SJCRH30 (cell line): Measurements from ENCODE around the gene PIF1. TPM values are rescaled to one million over a fixed set of nuclear protein-coding genes. Genes with fewer than 3 reads are reported as not detected.

Experiments used
- DNase-seq, 2 experiments: peaks; one replicate each; pipeline ENCODE4 v3.0.0-alpha.2; 2015 to 2020
- H3K27ac ChIP-seq: fragments of 250-450 bp; sonication (Bioruptor Pico); 2 replicates; pipeline ENCODE4 v1.5.1; 2020; ENCODE audit warnings: mild to moderate bottlenecking, moderate library complexity
- H3K27me3 ChIP-seq: fragments of 250-450 bp; sonication (Bioruptor Pico); 2 replicates; pipeline ENCODE4 v1.5.1; 2020; ENCODE audit warnings: mild to moderate bottlenecking, moderate library complexity
- H3K36me3 ChIP-seq: fragments of 250-450 bp; sonication (Bioruptor Pico); 2 replicates; pipeline ENCODE4 v1.5.1; 2020; ENCODE audit warnings: mild to moderate bottlenecking, moderate library complexity
- H3K4me1 ChIP-seq: fragments of 250-450 bp; sonication (Bioruptor Pico); 2 replicates; pipeline ENCODE4 v1.5.1; 2020; ENCODE audit warnings: mild to moderate bottlenecking, moderate library complexity
- H3K4me3 ChIP-seq: fragments of 250-450 bp; sonication (Bioruptor Pico); 2 replicates; pipeline ENCODE4 v1.5.1; 2020; ENCODE audit warnings: mild to moderate bottlenecking, moderate library complexity
- H3K9me3 ChIP-seq: fragments of 250-450 bp; sonication (Bioruptor Pico); replicated peaks from 2 replicates; pipeline ENCODE4 v1.5.1; 2020; ENCODE audit warnings: mild to moderate bottlenecking, moderate library complexity
- total RNA-seq: library from RNA; depleted of rRNA; stranded (reverse); fragments of >200 nt; shearing (Covaris generic); gene quantifications from 2 replicates; pipeline ENCODE4 v1.2.3, GENCODE V29; 2014; rRNA removed

Gene PIF1
- 21.6 and 22.3 TPM in 2 replicates for total RNA-seq

DNA sequence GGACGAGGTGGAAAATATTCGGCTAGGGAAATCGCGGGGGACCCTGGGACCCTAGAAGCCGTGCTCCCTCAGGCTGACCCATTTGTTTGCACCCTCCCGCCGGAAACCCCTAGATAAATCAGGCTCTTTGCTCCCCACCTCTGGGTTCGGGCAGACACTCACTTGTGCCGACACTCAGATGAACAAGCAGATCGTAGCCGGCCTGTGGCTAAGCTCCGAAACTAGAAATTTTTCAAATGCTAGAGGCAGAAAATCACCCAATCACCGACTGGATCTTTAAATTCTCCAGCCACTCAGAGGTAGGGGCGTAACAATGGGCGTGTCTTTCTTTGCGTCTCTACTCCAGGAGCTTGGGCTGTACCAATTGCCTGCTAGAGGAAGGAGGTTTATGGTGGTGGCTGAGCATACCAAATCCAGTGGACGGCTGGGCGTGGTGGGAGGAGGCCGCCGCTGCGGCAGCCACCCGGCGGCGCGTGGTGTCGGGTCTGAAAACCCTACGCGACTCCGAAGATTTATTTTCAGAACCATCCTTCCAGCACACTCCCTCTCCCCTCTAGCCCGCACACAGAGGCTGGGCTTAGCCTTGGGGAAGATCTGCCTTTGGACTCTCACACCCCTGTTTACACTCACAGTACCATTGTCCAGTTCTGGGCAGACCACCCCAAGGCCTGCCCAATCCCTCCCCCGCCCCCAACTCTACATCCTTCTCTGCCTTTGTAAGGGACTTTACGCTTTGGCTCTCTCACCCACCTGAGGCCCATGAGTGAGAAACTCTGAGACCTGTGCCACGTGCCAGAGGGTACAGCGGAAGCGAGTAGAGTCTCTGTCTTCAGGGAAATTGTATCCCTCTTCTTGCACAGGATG lies at the start of gene PIF1:
Gene PIF1, minus strand, starts transcription at position 217 of the 864 bp plus-strand sequence. CDS start 1,312 bp downstream, outside the sequence.
- Histone ChIP-seq H3K27me3 (no peaks in the 10 kb centered on the region), H3K4me3 (peak within 1 kb of the TSS; percentile 68), H3K9me3 (no peaks in the 10 kb centered on the region), H3K36me3 (no peaks in the 10 kb centered on the region), H3K4me1 (no peaks in the 10 kb centered on the region), H3K27ac (peak within 1 kb of the TSS; percentile 75)
- DNase-seq = peak; percentile 98 to 99

DNA sequence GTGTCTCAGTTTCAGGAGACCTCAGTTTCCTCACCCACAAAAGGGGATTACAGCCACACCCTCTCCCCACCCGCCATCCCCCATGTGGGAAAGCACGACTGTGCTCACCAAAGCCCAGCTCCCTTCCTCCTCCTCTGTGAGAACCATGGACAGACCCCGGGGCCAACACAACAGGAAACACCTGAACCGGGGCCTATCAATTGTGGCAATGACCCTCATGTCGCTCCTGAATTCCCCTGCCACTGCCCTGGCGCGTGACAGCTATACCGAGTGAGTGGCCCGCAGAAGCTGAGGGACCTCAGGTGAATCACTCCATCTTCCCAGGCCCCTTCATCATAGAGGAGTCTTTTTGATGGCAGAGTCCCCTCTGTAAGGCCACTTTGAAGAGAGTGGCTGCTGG lies 44.9 kb upstream of the PIF1 start:
- Histone ChIP-seq H3K27me3 (no peaks in the 10 kb centered on the region), H3K9me3 (no peaks in the 10 kb centered on the region), H3K36me3 (peaks cover 11% of the 10 kb centered on the region), H3K27ac (no peak overlapping the region), H3K4me1 (peaks cover 20% of the 10 kb centered on the region), H3K4me3 (no peak overlapping the region)
- no peak for DNase-seq

- H3K4me3 ChIP-seq = no peak overlapping the region
- DNase-seq = no peak
- H3K36me3 ChIP-seq = peaks cover 15% of the 10 kb centered on the region
- H3K9me3 ChIP-seq = no peaks in the 10 kb centered on the region
- peaks cover 29% of the 10 kb centered on the region for H3K4me1 ChIP-seq
- H3K27me3 ChIP-seq = no peaks in the 10 kb centered on the region
- H3K27ac ChIP-seq = no peak overlapping the region
Observed at GRCh38 chr15:64869501-64869900, 44.1 kb upstream of the PIF1 start.

GRCh38 chr15:64865998-64866520 lies 40.6 kb upstream of the PIF1 start:
- DNase-seq = peak; percentile 96 to 97
- no peaks in the 10 kb centered on the region for H3K27me3 ChIP-seq
- H3K36me3 ChIP-seq = peaks cover 14% of the 10 kb centered on the region
- H3K4me1 ChIP-seq = peaks cover 40% of the 10 kb centered on the region
- H3K27ac ChIP-seq = peak overlapping the region; percentile 96
- H3K9me3 ChIP-seq = no peaks in the 10 kb centered on the region
- H3K4me3 ChIP-seq = no peak overlapping the region

GRCh38 chr15:64865126-64865997 lies 39.9 kb upstream of the PIF1 start:
- peaks cover 14% of the 10 kb centered on the region for H3K36me3 ChIP-seq
- H3K4me1 ChIP-seq = peaks cover 40% of the 10 kb centered on the region

GRCh38 chr15:64864068-64864467 lies 38.6 kb upstream of the PIF1 start:
- Histone ChIP-seq H3K4me3 (no peak overlapping the region), H3K36me3 (peaks cover 19% of the 10 kb centered on the region), H3K27ac (peak overlapping the region; percentile 96), H3K27me3 (no peaks in the 10 kb centered on the region), H3K9me3 (no peaks in the 10 kb centered on the region), H3K4me1 (peaks cover 40% of the 10 kb centered on the region)
- DNase-seq = peak; percentile 98

More at GRCh38 chr15:64865126-64865997, 39.9 kb upstream of the PIF1 start:
- no peaks in the 10 kb centered on the region for H3K27me3 ChIP-seq
- DNase-seq = peak in 1 of 2 experiments; percentile 59
- peak overlapping the region; percentile 96 for H3K27ac ChIP-seq
- no peaks in the 10 kb centered on the region for H3K9me3 ChIP-seq
- no peak overlapping the region for H3K4me3 ChIP-seq

DNA sequence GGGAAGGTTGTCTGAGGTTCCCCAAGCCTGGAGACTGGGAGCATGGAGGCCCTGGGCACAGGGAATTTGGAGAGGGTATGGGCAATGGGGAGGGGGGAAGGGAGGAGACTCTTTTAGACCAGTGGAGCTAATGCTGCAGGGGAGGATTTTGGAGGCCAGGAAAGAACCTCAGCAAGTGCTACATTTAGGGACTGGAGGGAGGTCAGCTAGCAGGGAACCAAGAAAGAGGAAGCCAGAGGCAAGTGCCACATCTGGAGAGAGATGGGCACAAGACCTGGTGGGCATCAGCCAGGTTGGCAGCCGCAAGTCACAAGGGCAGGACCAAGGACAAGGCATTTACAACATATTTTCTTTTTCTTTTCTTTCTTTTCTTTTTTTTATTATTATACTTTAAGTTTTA lies 37.0 kb upstream of the PIF1 start:
- Histone ChIP-seq H3K36me3 (peaks cover 27% of the 10 kb centered on the region), H3K4me3 (no peak overlapping the region), H3K27me3 (no peaks in the 10 kb centered on the region), H3K9me3 (no peaks in the 10 kb centered on the region), H3K27ac (no peak overlapping the region), H3K4me1 (peaks cover 49% of the 10 kb centered on the region)
- DNase-seq = no peak

DNA sequence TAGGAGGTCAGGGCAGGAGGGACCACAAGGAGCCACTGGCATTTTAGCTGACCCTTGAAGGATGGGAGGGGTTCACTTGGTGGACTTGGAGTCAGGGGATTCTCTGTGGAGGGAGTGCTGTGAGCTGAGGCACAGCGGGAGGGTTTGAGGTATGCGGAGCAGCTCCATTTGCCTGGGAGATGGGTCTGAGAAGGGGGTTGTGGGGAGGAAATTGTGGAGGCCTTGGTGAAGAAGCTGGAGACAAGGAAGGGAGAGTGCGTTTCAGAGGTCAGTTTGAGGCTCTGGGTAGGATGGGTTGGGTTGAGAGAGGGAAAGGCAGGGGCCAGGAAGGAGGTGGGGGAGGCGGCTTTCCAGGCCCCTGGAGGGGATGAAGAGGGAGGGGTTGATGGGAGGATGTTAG lies 36.5 kb upstream of the PIF1 start:
- no peaks in the 10 kb centered on the region for H3K27me3 ChIP-seq
- H3K4me3 ChIP-seq = no peak overlapping the region
- H3K9me3 ChIP-seq = no peaks in the 10 kb centered on the region
- no peak overlapping the region for H3K27ac ChIP-seq
- H3K36me3 ChIP-seq = peaks cover 30% of the 10 kb centered on the region
- no peak for DNase-seq
- H3K4me1 ChIP-seq = peaks cover 49% of the 10 kb centered on the region

DNA sequence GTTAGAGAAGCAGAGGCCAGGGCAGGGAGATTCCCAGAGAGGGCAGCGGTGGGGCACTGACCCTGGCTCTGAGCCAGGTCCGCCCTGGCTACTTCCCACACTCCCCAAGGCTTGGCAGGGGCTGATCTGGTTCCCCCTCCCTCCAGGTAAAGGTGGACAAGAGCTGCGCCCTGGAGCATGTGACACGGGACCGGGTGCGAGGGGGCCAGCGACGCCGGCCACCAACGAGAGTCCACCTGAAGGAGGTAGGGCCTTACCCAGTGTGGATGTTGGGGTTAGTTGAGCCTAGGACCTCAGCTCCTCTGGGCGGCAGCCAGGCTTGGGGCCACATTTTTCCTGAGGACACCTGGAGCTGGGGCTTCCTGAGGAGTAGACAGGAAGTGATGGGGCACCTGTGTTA lies 35.9 kb upstream of the PIF1 start:
- no peak overlapping the region for H3K27ac ChIP-seq
- peaks cover 49% of the 10 kb centered on the region for H3K4me1 ChIP-seq
- H3K4me3 ChIP-seq = no peak overlapping the region
- no peak for DNase-seq
- H3K9me3 ChIP-seq = no peaks in the 10 kb centered on the region
- H3K36me3 ChIP-seq = peaks cover 30% of the 10 kb centered on the region
- H3K27me3 ChIP-seq = no peaks in the 10 kb centered on the region

DNA sequence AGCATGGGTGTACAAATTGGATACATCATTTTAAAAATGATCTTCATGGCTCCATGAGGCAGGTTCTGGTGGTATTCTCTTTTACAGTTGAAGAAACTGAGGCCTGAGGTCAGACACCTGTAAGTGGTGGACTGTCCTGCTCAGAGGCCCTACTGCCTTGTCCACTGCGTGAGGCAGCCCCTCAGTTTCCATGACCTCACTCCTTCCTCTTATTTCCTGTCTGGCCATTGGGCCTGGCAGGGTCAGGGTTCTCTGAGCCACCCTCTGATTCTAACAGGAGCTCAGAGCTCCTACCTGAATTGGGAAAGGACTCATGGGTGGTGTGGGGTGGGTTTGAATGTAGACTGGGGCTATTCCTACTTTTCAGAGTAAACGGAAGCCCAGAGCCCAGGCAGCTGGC lies 33.8 kb upstream of the PIF1 start:
- H3K27ac ChIP-seq = no peak overlapping the region
- H3K36me3 ChIP-seq = peaks cover 33% of the 10 kb centered on the region

GRCh38 chr15:64858021-64858575 lies 32.7 kb upstream of the PIF1 start:
- Histone ChIP-seq H3K4me1 (peaks cover 32% of the 10 kb centered on the region), H3K36me3 (peaks cover 38% of the 10 kb centered on the region)

More for the DNA sequence above, 33.8 kb upstream of the PIF1 start:
- Histone ChIP-seq H3K27me3 (no peaks in the 10 kb centered on the region), H3K4me1 (peaks cover 41% of the 10 kb centered on the region), H3K4me3 (no peak overlapping the region), H3K9me3 (no peaks in the 10 kb centered on the region)
- no peak for DNase-seq

GRCh38 chr15:64857421-64857820 lies 32.0 kb upstream of the PIF1 start:
- Histone ChIP-seq H3K27me3 (no peaks in the 10 kb centered on the region), H3K4me3 (no peak overlapping the region), H3K36me3 (peaks cover 38% of the 10 kb centered on the region), H3K27ac (peak overlapping the region; percentile 95), H3K4me1 (peaks cover 32% of the 10 kb centered on the region), H3K9me3 (no peaks in the 10 kb centered on the region)
- DNase-seq = no peak

More at GRCh38 chr15:64858021-64858575, 32.7 kb upstream of the PIF1 start:
- Histone ChIP-seq H3K4me3 (no peak overlapping the region), H3K27me3 (no peaks in the 10 kb centered on the region), H3K27ac (peak overlapping the region; percentile 95; the same call in 1 of the 2 replicates), H3K9me3 (no peaks in the 10 kb centered on the region)
- DNase-seq = peak in 1 of 2 experiments; percentile 56

- H3K27me3 ChIP-seq = no peaks in the 10 kb centered on the region
- H3K36me3 ChIP-seq = peaks cover 37% of the 10 kb centered on the region
- DNase-seq = peak; percentile 92 to 94
- no peaks in the 10 kb centered on the region for H3K9me3 ChIP-seq
- no peak overlapping the region for H3K4me3 ChIP-seq
- peaks cover 32% of the 10 kb centered on the region for H3K4me1 ChIP-seq
- peak overlapping the region; percentile 95 for H3K27ac ChIP-seq
Observed at GRCh38 chr15:64856429-64857145, 31.1 kb upstream of the PIF1 start.
